GM18873 (cell line): ENCODE measurements around the gene PPP2R2B.

Source experiments
- ATAC-seq: cut with Tn5 transposase; IDR thresholded peaks from one replicate; pipeline ENCODE4 v1.9.1; 2021; ENCODE audit warnings: mild to moderate bottlenecking, moderate library complexity, moderate number of reproducible peaks; ENCODE audit not compliant: unreplicated experiment, low FRiP score

Gene PPP2R2B

DNA sequence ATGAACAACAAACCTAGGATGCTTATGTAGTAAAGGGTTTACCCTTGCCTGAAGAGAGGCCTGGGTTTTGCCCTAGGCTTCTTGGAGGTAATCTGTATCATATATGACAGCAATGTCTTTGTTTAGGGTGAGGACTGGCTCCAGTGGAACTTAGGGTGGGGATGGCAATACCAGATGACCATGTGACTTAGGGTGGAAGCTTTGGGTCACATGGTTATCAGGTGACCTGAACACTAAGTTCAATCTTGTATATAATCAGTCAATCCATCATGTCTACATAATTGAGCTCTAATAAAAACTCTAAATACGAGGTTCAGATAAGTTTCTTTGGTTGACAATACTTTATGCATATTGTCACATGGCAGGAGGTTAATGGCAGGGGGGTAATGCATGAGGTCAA is 10.6 kb upstream of the PPP2R2B start:
- ATAC-seq = no peak

GRCh38 chr5:146888351-146888978 is 9.9 kb upstream of the PPP2R2B start:
- ATAC-seq = no peak

DNA sequence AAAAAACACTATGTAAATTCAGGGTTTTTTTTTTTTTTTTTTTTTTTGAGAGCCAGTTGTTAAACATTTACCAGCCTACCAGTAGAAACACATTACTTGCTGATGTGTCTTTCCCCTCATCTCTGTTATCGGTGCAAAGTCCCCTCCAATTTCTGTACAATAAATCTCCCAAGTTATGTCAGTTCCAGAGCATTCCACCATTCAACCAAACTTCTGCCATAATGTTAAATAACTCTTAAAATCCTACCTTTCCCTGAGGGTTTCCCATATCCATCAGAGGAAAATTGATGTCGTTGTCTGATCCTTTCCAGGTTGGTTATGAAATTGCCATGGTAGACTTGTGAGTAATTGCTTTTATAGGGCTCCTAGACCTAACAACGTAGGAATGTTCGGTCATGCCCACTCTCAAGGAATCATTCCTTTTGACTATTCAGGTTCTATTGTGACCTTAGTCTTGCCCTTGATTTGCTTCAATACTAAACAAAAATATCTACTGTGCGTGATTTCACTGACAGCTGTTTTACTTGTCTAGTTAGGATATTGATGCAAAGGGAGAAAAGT is 5.6 kb upstream of the PPP2R2B start:
- ATAC-seq = no peak

DNA sequence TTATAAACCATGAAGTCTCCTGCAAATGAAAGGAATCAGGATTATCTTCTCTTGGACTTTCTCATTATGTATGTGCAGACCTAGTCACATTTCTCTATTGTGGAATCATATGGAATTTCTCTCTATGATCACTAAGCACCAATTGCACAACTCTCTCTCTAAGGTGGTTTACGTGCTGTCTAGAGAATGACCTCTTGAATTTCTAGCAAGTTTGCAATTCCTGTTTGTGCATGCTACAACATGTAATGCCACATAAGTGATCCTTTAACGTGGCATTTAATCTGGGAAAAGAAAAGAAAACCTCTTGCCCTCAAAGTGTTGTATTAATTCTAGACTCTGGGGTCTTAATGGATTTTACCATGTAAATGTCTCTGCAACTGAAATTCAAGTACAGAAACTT is 5.0 kb upstream of the PPP2R2B start:
- ATAC-seq = no peak

GRCh38 chr5:146880966-146881365 is 2.4 kb upstream of the PPP2R2B start:
- ATAC-seq = no peak

DNA sequence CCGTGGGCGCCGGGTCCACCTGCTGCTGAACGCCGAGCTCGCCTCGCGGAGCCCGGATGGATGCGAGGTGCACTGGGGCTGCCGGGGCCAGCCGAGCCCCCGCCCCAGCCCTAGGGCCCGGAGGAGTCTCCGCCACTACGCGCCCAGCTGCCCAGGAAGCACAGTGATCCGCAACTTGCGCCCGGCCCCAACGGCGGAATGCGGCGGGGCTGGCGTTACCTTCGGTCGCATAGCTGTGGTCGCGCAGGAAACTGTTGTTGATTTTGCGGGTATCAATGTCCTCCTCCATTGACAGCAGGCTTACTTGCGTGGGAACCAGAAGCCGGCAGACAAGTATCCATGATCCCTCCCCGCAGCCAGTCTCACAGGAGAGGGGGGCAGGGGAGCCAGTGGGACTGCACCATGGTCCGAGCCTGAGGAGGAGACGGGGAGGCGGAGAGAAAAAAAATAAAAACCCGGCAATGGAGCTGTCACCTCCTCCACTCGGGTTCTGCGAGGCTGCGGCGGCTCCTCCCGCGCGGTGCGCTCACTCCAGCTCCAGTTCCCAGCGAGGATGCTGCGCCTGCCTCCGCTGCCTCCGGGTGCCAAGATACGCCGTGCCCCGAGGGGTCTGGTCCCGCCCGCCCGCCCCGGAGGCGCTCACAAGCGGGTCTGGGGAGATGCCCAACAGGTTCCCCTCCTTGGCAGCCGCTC is 628 bp downstream of the PPP2R2B start:
- no peak for ATAC-seq

- no peak for ATAC-seq
Observed at GRCh38 chr5:146877178-146877681, 1.3 kb downstream of the PPP2R2B start.

GRCh38 chr5:146873186-146873917 is 5.2 kb downstream of the PPP2R2B start:
- ATAC-seq = no peak

- ATAC-seq = no peak
Observed at GRCh38 chr5:146872188-146872587, 6.4 kb downstream of the PPP2R2B start.

- no peak for ATAC-seq
Observed at GRCh38 chr5:146867996-146868708, 10.4 kb downstream of the PPP2R2B start.

DNA sequence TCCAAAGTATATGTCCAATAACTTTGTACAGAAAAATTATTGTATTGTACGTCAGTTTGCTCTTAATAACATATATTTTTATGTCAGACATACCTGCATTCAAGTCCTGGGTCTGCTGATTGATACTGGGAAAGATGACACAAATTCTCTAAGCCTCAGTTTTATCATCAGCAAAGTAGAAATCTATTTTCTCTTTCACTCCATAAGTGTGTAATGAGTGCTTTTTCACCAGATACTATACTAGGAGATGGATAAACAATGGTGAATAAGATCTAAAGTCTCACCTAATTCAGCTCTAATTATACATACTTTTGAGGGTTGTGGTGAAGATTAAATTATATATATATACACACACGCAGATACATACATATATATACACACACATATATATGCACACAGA is 12.3 kb downstream of the PPP2R2B start:
- no peak for ATAC-seq

DNA sequence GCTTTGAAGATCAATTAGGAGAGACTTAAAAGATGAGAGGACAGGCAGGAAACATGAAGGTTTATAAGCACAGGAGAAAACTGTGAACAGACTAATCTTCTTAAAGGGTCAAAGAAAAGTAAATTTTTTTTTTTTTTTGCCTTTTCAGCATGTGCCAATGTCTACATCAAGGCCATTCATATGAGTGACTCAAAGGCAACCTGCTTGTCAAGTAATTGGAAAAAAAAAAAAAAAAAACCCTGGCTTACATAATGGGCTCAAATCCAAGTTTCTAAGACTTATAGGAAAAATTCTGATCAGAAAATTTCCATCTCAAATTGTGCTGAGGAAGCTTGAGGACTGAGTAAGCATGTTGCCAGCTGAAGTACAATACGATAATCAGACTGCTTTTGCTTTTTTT is 15.9 kb downstream of the PPP2R2B start:
- ATAC-seq = no peak

- no peak for ATAC-seq
Observed at GRCh38 chr5:146860213-146860893, 18.2 kb downstream of the PPP2R2B start.

- ATAC-seq = no peak
Observed at GRCh38 chr5:146852089-146852488, 26.5 kb downstream of the PPP2R2B start.

- no peak for ATAC-seq
Observed at GRCh38 chr5:146851133-146851532, 27.4 kb downstream of the PPP2R2B start.

DNA sequence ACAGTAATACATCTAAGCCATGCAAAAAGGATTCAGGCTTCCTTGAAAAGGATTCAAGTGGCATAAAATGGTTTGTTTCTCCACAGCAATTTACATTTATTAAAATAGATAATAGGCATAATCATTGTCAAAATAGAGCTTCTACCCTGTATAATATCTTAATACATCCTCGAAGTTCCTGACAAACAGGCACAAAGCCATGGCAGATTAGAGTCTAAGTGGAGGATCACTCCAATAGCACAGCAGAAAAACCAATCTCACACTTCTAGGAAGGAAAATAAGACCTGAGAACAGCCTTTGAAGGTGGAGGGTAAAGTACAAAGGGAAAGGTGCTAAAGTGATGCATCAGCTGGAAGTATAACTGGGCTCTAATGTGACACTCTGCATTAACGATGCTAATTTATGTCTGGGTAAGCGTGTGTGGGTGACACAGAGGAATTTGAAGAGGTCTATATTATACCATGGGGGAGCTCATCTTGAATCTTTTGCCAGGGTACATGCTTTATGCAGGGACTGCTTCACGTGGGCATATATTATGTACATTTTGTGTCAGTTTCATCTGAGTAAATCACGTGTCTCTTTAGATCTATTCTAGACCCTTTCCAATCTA is 28.8 kb downstream of the PPP2R2B start:
- ATAC-seq = no peak

- ATAC-seq = no peak
Observed at GRCh38 chr5:146848133-146848532, 30.4 kb downstream of the PPP2R2B start.

DNA sequence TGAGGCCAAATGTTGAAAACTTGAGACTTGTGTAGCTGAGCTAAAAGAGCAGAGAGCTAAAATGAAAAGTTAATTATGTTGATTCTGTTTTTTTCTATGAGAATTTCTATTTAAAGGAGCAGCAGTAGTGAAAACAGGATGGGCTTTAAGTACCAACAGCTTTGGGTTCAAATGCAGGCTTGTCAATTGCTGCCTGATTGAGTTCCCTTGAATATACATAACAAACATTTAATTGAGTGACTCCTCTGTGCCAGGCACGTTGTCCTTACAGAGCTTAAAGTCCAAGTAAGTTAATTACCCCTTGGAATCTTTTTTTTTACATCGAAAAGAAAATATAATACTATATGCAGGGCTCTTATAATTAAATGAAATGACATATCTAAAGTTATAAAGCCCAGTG is 38.5 kb downstream of the PPP2R2B start:
- ATAC-seq = no peak

DNA sequence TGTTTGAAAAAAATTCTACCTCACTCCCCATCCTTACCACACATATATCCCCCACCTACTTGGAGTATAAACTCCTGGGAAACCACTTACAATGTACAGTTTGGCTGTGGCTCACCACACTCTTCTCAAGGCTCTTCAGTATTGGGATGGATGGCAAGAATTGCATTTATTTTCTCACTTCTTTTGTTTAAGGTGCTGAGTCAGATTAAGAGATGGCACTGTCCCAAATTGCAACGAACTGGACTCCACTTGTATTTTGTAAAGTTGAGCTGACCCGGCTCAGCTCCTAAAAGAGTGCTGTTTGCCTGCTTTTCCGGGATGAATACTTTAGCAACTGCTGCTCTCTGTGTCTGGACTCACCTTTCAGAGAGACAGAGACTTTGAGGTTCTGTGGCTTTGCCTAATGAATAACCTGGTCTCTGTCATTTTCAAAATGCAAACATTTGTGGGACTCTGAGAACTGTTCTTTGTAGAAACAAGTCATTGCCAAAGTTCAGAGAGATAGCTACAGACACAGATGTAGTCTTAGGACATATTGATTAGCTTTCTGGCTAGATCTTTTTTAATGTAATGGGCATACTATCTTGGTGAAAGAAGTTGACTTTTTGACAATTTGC is 42.2 kb downstream of the PPP2R2B start:
- no peak for ATAC-seq
